K562 (cell line): Measurements from ENCODE around the gene LHB. TPM values are rescaled to one million over a fixed set of nuclear protein-coding genes. Genes with fewer than 3 reads are reported as not detected.

Source experiments
- CBX3 ChIP-seq, 2 experiments: IDR thresholded peaks; 1 replicate in 1 of 2; 2 replicates in 1 of 2; pipeline ENCODE4 v1.6.1; 2012; ENCODE audit warnings: inconsistent platforms in 2 of 2, low read length in 2 of 2, borderline replicate concordance in 1 of 2, control low read depth in 1 of 2
- CREB1 ChIP-seq, 2 experiments: sonication (generic) in 1 of 2; formaldehyde crosslinking in 1 of 2; IDR thresholded peaks; 2 replicates each; pipeline versions ENCODE4 v1.6.1 to v1.8.0; 2012 to 2022; ENCODE audit warnings: inconsistent platforms in 1 of 2, mild to moderate bottlenecking in 1 of 2, missing genetic modification reagents in 1 of 2, moderate library complexity in 1 of 2
- CUX1 ChIP-seq: fragments of 200-800 bp; sonication (Bioruptor generic); IDR thresholded peaks from 2 replicates; pipeline ENCODE4 v1.6.1; 2016; ENCODE audit warnings: missing genetic modification characterization, missing compliant biosample characterization
- DEAF1 ChIP-seq: fragments of 450-650 bp; formaldehyde crosslinking; IDR thresholded peaks from 2 replicates; pipeline ENCODE4 v1.4.0; 2020; ENCODE audit warnings: mild to moderate bottlenecking, moderate library complexity
- DNMT1 ChIP-seq: fragments of 450-650 bp; IDR thresholded peaks from 2 replicates; pipeline ENCODE4 v1.6.1; 2016; ENCODE audit warnings: antibody characterized with exemption, mild to moderate bottlenecking
- EHMT2 ChIP-seq: fragments of 450-650 bp; IDR thresholded peaks from 2 replicates; pipeline ENCODE4 v1.6.1; 2018; ENCODE audit warnings: antibody characterized with exemption
- ELF1 ChIP-seq: fragments of 200-800 bp; sonication (Bioruptor generic); IDR thresholded peaks from 2 replicates; pipeline ENCODE4 v1.6.1; 2016; ENCODE audit warnings: missing genetic modification characterization, missing compliant biosample characterization
- GTF2A2 ChIP-seq: IDR thresholded peaks from 2 replicates; pipeline ENCODE4 v1.6.1; 2016; ENCODE audit warnings: mild to moderate bottlenecking, missing genetic modification characterization, missing compliant biosample characterization
- HDAC2 ChIP-seq: fragments of 450-650 bp; IDR thresholded peaks from 2 replicates; pipeline ENCODE4 v1.6.1; 2016; ENCODE audit warnings: mild to moderate bottlenecking
- RBBP5 ChIP-seq: fragments of 200-600 bp; sonication (generic); IDR thresholded peaks from 2 replicates; pipeline ENCODE4 v1.6.1; 2012; ENCODE audit warnings: borderline replicate concordance, mild to moderate bottlenecking, low read length, control low read depth, inconsistent platforms; ENCODE audit not compliant: insufficient read depth, poor library complexity, severe bottlenecking
- RBM39 ChIP-seq: fragments of 200-400 bp; formaldehyde crosslinking; optimal IDR thresholded peaks from 2 replicates; pipeline ENCODE3; 2018; ENCODE audit warnings: low read depth, low read length
- SMAD2 ChIP-seq: fragments of 150-350 bp; IDR thresholded peaks from 2 replicates; pipeline ENCODE4 v1.6.1; 2014; ENCODE audit warnings: low read depth, mild to moderate bottlenecking, low read length
- SREBF2 ChIP-seq: sonication (generic); formaldehyde crosslinking; IDR thresholded peaks from 2 replicates; pipeline ENCODE4 v1.4.0; 2020; ENCODE audit warnings: mild to moderate bottlenecking, missing genetic modification reagents
- TFAP4 ChIP-seq: sonication (generic); formaldehyde crosslinking; IDR thresholded peaks from 2 replicates; pipeline ENCODE4 v1.8.0; 2022; ENCODE audit warnings: missing genetic modification reagents, mild to moderate bottlenecking, moderate library complexity, borderline replicate concordance
- ZBTB1 ChIP-seq: sonication (generic); formaldehyde crosslinking; IDR thresholded peaks from 2 replicates; pipeline ENCODE4 v1.8.1; 2023; ENCODE audit warnings: missing genetic modification reagents, low read depth, mild to moderate bottlenecking, borderline replicate concordance
- ZNF140 ChIP-seq: fragments of 250-450 bp; sonication (Bioruptor Pico); IDR thresholded peaks from 2 replicates; pipeline ENCODE4 v1.8.0; 2021; ENCODE audit warnings: moderate library complexity, mild to moderate bottlenecking, inconsistent platforms
- polyA plus RNA-seq, 8 experiments: library from polyadenylated mRNA; depleted of rRNA in 4 of 8; stranded (reverse) in 5 of 8; unstranded in 3 of 8; fragments of >200 nt; fragmentation: Nextera tagmentation in 2 of 8; fragmentation: Illumina TruSeq in 1 of 8; extraction: Ambion mirVana in 2 of 8; extraction: Trizol in 1 of 8; gene quantifications; 2 replicates each; pipeline versions ENCODE4 v1.2.1 to v1.2.3, GENCODE V29; 2011 to 2014; ENCODE audit warnings: inconsistent platforms in 1 of 8, missing spikeins in 1 of 8
- total RNA-seq, 7 experiments: library from RNA; depleted of rRNA in 6 of 7; stranded (reverse); fragments of >200 nt in 6 of 7; fragmentation: Illumina TruSeq in 2 of 7; extraction: Trizol in 2 of 7; gene quantifications; 2 replicates each; pipeline versions ENCODE4 v1.2.1 to v1.2.3, GENCODE V29; 2011 to 2021; ENCODE audit warnings: low replicate concordance in 1 of 7
- TF ChIP-seq, protein P1 (sequence below): sonication (generic); formaldehyde crosslinking; IDR thresholded peaks from 2 replicates; pipeline ENCODE4 v1.4.0; 2020; ENCODE audit warnings: mild to moderate bottlenecking, missing genetic modification reagents

LHB gene
- total and polyA plus RNA-seq, 9 of the 15 experiments (the other 6 are each of a cell fraction or from before 2014, with no cell fraction given) = 0.54 TPM; not detected in 8

GRCh38 chr19:48967346-48968178 lies 49.3 kb downstream of the LHB start (continued):
- TF ChIP-seq CUX1 (CRISPR knock-in tag) (no peak), DNMT1 (no peak), CREB1 (IDR thresholded peaks at IDR 0.05) (peak; percentile 40), CREB1 (CRISPR knock-in tag; IDR thresholded peaks at IDR 0.05) (no peak), SMAD2 (no peak), DEAF1 (CRISPR knock-in tag) (no peak; the same call in none of the 2 replicates), ZNF140 (no peak), RBM39 (no peak), TFAP4 (no peak), CBX3 (IDR thresholded peaks at IDR 0.05; ENCODE audit: borderline replicate concordance in 1 of 2, low read length in 2 of 2) (no peak; a peak in 1 of 3 replicates), ZBTB1 (CRISPR knock-in tag) (no peak), SREBF2 (CRISPR knock-in tag) (no peak), RBBP5 (peak; percentile 12), EHMT2 (0 out of 2 replicates have a peak, but pooled peaks have one; percentile 15), ELF1 (peak; percentile 62; the same call in 1 of the 2 replicates), HDAC2 (no peak), GTF2A2 (tag) (no peak)
- TF ChIP-seq, protein P1, sequence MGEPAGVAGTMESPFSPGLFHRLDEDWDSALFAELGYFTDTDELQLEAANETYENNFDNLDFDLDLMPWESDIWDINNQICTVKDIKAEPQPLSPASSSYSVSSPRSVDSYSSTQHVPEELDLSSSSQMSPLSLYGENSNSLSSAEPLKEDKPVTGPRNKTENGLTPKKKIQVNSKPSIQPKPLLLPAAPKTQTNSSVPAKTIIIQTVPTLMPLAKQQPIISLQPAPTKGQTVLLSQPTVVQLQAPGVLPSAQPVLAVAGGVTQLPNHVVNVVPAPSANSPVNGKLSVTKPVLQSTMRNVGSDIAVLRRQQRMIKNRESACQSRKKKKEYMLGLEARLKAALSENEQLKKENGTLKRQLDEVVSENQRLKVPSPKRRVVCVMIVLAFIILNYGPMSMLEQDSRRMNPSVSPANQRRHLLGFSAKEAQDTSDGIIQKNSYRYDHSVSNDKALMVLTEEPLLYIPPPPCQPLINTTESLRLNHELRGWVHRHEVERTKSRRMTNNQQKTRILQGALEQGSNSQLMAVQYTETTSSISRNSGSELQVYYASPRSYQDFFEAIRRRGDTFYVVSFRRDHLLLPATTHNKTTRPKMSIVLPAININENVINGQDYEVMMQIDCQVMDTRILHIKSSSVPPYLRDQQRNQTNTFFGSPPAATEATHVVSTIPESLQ (CRISPR knock-in tag) = no peak
